ENCODE measurements around the gene ATP4A.

ATP4A gene

GRCh38 chr19:35565016-35565856 lies 1.8 kb upstream of the ATP4A start:
- DNase-seq (ENCODE audit: low read depth): no peak

- DNase-seq (ENCODE audit: low read depth): no peak
Observed at GRCh38 chr19:35562776-35563175, 682 bp downstream of the ATP4A start.

GRCh38 chr19:35562336-35562735 lies 1.1 kb downstream of the ATP4A start:
- DNase-seq (ENCODE audit: low read depth): no peak

GRCh38 chr19:35561436-35561835 lies 2.0 kb downstream of the ATP4A start:
- no peak for DNase-seq (ENCODE audit: low read depth)

GRCh38 chr19:35560677-35561076 lies 2.8 kb downstream of the ATP4A start:
- no peak for DNase-seq (ENCODE audit: low read depth)

GRCh38 chr19:35560271-35560670 lies 3.2 kb downstream of the ATP4A start:
- no peak for DNase-seq (ENCODE audit: low read depth)

GRCh38 chr19:35559781-35560180 lies 3.7 kb downstream of the ATP4A start:
- DNase-seq (ENCODE audit: low read depth): no peak

- no peak for DNase-seq (ENCODE audit: low read depth)
Observed at GRCh38 chr19:35559281-35559659, 4.2 kb downstream of the ATP4A start.

GRCh38 chr19:35558400-35559280 lies 4.8 kb downstream of the ATP4A start:
- DNase-seq (ENCODE audit: low read depth): no peak

GRCh38 chr19:35557539-35558399 lies 5.7 kb downstream of the ATP4A start:
- DNase-seq (ENCODE audit: low read depth): peak; percentile 45

GRCh38 chr19:35556846-35557538 lies 6.5 kb downstream of the ATP4A start:
- no peak for DNase-seq (ENCODE audit: low read depth)

GRCh38 chr19:35556025-35556590 lies 7.3 kb downstream of the ATP4A start:
- DNase-seq (ENCODE audit: low read depth): no peak

- DNase-seq (ENCODE audit: low read depth): no peak
Observed at GRCh38 chr19:35555301-35556005, 8.0 kb downstream of the ATP4A start.

GRCh38 chr19:35554076-35554475 lies 9.4 kb downstream of the ATP4A start:
- no peak for DNase-seq (ENCODE audit: low read depth)

- no peak for DNase-seq (ENCODE audit: low read depth)
Observed at GRCh38 chr19:35553385-35554000, 10.0 kb downstream of the ATP4A start.

GRCh38 chr19:35552534-35553384 lies 10.7 kb downstream of the ATP4A start:
- DNase-seq (ENCODE audit: low read depth): no peak

GRCh38 chr19:35551091-35551810 lies 12.2 kb downstream of the ATP4A start:
- DNase-seq (ENCODE audit: low read depth): no peak

- DNase-seq (ENCODE audit: low read depth): no peak
Observed at GRCh38 chr19:35549879-35550523, 13.5 kb downstream of the ATP4A start.

Measured in activated T-cell treated with anti-CD3 and anti-CD28 coated beads for 24 hours (primary cell).